NCI-H1417 treated with DMSO at 0.1 percent for 48 hours (cell line): ENCODE data around the gene NSA2.

Experiments used
- DNase-seq: peaks from one replicate; lab custom pipeline; 2025; lab: John Stamatoyannopoulos, UW

NSA2 gene

DNA sequence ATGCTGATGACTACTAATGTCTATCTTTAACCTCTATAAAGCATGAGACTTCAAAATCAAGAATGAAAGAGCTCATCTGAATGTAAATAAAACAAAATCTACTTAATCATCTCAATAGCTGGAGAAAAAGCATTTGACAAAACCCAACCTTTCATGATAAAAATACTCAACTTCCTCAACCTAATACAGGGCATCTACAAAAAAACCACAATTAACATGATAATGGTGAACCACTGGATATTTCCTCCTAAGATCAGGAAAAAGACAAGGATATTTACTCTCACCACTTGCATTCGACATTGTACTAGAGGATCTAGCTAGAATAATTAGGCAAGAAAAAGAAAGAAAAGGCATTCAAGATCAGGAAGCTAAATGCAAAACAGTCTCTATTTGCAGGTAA is 49.8 kb downstream of the NSA2 start:
- no peak for DNase-seq

- no peak for DNase-seq
Observed at GRCh38 chr5:74822288-74822687, 55.2 kb downstream of the NSA2 start.

DNA sequence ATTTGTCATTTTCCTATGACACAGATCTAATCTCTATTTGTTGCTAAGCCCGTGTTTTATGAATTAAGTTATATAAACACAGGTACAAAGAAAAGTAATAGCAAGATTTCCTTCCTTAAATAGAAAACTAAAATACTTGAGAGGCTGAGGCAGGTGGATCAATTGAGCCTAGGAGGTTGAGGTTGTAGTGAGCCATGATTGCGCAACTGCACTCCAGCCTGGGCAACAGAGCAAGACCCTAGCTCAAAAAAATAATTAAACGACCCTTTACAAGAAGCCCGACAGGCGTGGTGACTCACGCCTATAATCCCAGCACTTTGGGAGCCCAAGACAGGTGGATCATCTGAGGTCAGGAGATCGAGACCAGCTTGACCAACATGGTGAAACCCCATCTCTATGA is 62.4 kb downstream of the NSA2 start:
- no peak for DNase-seq
